HEK293 (cell line): ENCODE results near the gene APOL1.
"Not testable (repeated sequence)": the region's sequence is repeated elsewhere in the genome, so short reads cannot be mapped to it uniquely, and the experiment has no call there.

Experiments
- CTCF ChIA-PET: fragments of 350-600 bp; formaldehyde crosslinking; extraction: SDS; loops from one replicate; lab custom pipeline; 2021; ENCODE audit warnings: antibody characterized with exemption; lab: Yijun Ruan, JAX
- POLR2A ChIA-PET: fragments of 300-600 bp; formaldehyde crosslinking; extraction: SDS; loops from one replicate; lab custom pipeline; 2020; ENCODE audit warnings: antibody characterized with exemption, inconsistent platforms; lab: Yijun Ruan, JAX
- H3K27ac ChIP-seq: fragments of 200-500 bp; sonication (Bioruptor generic); 2 replicates; pipeline ENCODE4 v1.5.1; 2014; ENCODE audit warnings: low read depth, low read length, control low read depth, inconsistent platforms; ENCODE audit errors: extremely low read depth
- H3K36me3 ChIP-seq, 2 experiments: fragments of 200-500 bp in 1 of 2; sonication (Bioruptor generic) in 1 of 2; 1 replicate in 1 of 2; 2 replicates in 1 of 2; pipeline ENCODE4 v1.5.1; 2014 to 2017; ENCODE audit warnings: inconsistent platforms in 2 of 2, low read length in 2 of 2; ENCODE audit not compliant: control insufficient read depth in 2 of 2, insufficient read depth in 1 of 2
- H3K4me1 ChIP-seq: fragments of 200-500 bp; sonication (Bioruptor generic); 2 replicates; pipeline ENCODE4 v1.5.1; 2014; ENCODE audit warnings: mild to moderate bottlenecking, low read length, inconsistent platforms; ENCODE audit not compliant: control insufficient read depth, insufficient read depth
- H3K4me3 ChIP-seq: 2 replicates; pipeline ENCODE4 v1.5.1; 2011; ENCODE audit warnings: low read depth, mild to moderate bottlenecking, control low read depth, low read length, moderate library complexity
- H3K9me3 ChIP-seq: fragments of 200-500 bp; sonication (Bioruptor generic); 2 replicates; pipeline ENCODE4 v1.5.1; 2014; ENCODE audit warnings: low read depth, low read length, inconsistent platforms; ENCODE audit not compliant: control insufficient read depth, insufficient read depth
- HOXA7 ChIP-seq: sonication (generic); formaldehyde crosslinking; IDR thresholded peaks from 2 replicates; pipeline ENCODE4 v1.8.1; 2022; ENCODE audit warnings: missing genetic modification reagents, borderline replicate concordance
- KLF8 ChIP-seq: fragments of 450-650 bp; formaldehyde crosslinking; IDR thresholded peaks from 2 replicates; pipeline ENCODE4 v1.5.1; 2016; ENCODE audit warnings: missing biosample characterization, missing genetic modification characterization
- PRDM1 ChIP-seq: fragments of 450-650 bp; formaldehyde crosslinking; IDR thresholded peaks from 2 replicates; pipeline ENCODE4; 2016; ENCODE audit warnings: missing biosample characterization, missing genetic modification characterization
- SP7 ChIP-seq: fragments of 450-650 bp; formaldehyde crosslinking; IDR thresholded peaks from 2 replicates; pipeline ENCODE4 v1.5.1; 2016; ENCODE audit warnings: missing biosample characterization, missing genetic modification characterization
- TSHZ1 ChIP-seq: fragments of 450-650 bp; formaldehyde crosslinking; IDR thresholded peaks from 2 replicates; pipeline ENCODE4 v1.5.1; 2016; ENCODE audit warnings: missing biosample characterization, missing genetic modification characterization, borderline replicate concordance
- ZBTB26 ChIP-seq: fragments of 450-650 bp; formaldehyde crosslinking; optimal IDR thresholded peaks from 2 replicates; pipeline ENCODE3; 2016; ENCODE audit warnings: missing biosample characterization, mild to moderate bottlenecking, missing genetic modification characterization
- ZNF146 ChIP-seq: fragments of 450-650 bp; formaldehyde crosslinking; IDR thresholded peaks from 2 replicates; pipeline ENCODE4 v1.5.1; 2016; ENCODE audit warnings: missing biosample characterization, missing genetic modification characterization
- ZNF155 ChIP-seq: fragments of 450-650 bp; formaldehyde crosslinking; IDR thresholded peaks from 2 replicates; pipeline ENCODE4 v1.5.1; 2016; ENCODE audit warnings: missing biosample characterization, missing genetic modification characterization
- ZNF202 ChIP-seq: fragments of 450-650 bp; formaldehyde crosslinking; IDR thresholded peaks from 2 replicates; pipeline ENCODE4 v1.5.1; 2016; ENCODE audit warnings: missing biosample characterization, missing genetic modification characterization, borderline replicate concordance
- ZNF23 ChIP-seq: fragments of 450-650 bp; formaldehyde crosslinking; IDR thresholded peaks from 2 replicates; pipeline ENCODE4 v1.5.1; 2016; ENCODE audit warnings: missing biosample characterization, missing genetic modification characterization, borderline replicate concordance
- ZNF239 ChIP-seq: fragments of 450-650 bp; formaldehyde crosslinking; IDR thresholded peaks from 2 replicates; pipeline ENCODE4 v1.5.1; 2016; ENCODE audit warnings: missing biosample characterization, missing genetic modification characterization
- ZNF24 ChIP-seq: fragments of 450-650 bp; formaldehyde crosslinking; IDR thresholded peaks from 2 replicates; pipeline ENCODE4 v1.5.1; 2016; ENCODE audit warnings: missing biosample characterization, missing genetic modification characterization
- ZNF280C ChIP-seq: fragments of 450-650 bp; formaldehyde crosslinking; IDR thresholded peaks from 2 replicates; pipeline ENCODE4 v1.5.1; 2016; ENCODE audit warnings: missing biosample characterization, missing genetic modification characterization
- ZNF324 ChIP-seq: fragments of 450-650 bp; formaldehyde crosslinking; IDR thresholded peaks from 2 replicates; pipeline ENCODE4 v1.5.1; 2016; ENCODE audit warnings: missing biosample characterization, missing genetic modification characterization
- ZNF341 ChIP-seq: fragments of 450-650 bp; formaldehyde crosslinking; IDR thresholded peaks from 2 replicates; pipeline ENCODE4; 2016; ENCODE audit warnings: low read depth, missing biosample characterization, missing genetic modification characterization
- ZNF426 ChIP-seq: fragments of 450-650 bp; formaldehyde crosslinking; IDR thresholded peaks from 2 replicates; pipeline ENCODE4 v1.5.1; 2017; ENCODE audit warnings: missing biosample characterization, missing genetic modification characterization, mild to moderate bottlenecking, inconsistent platforms, moderate library complexity
- ZNF48 ChIP-seq: fragments of 450-650 bp; formaldehyde crosslinking; IDR thresholded peaks from 2 replicates; pipeline ENCODE4 v1.5.1; 2016; ENCODE audit warnings: missing biosample characterization, missing genetic modification characterization
- ZNF555 ChIP-seq: fragments of 450-650 bp; formaldehyde crosslinking; conservative IDR thresholded peaks from 2 replicates; pipeline ENCODE4 v1.5.1; 2017; ENCODE audit warnings: missing biosample characterization, mild to moderate bottlenecking, missing genetic modification characterization, inconsistent platforms
- ZNF561 ChIP-seq: fragments of 450-650 bp; IDR thresholded peaks from 2 replicates; pipeline ENCODE4 v1.5.1; 2018; ENCODE audit warnings: missing biosample characterization, missing genetic modification characterization, borderline replicate concordance
- ZNF624 ChIP-seq: fragments of 450-650 bp; formaldehyde crosslinking; IDR thresholded peaks from 2 replicates; pipeline ENCODE4 v1.5.1; 2017; ENCODE audit warnings: missing biosample characterization, missing genetic modification characterization
- ZNF658 ChIP-seq: fragments of 450-650 bp; formaldehyde crosslinking; IDR thresholded peaks from 2 replicates; pipeline ENCODE4; 2016; ENCODE audit warnings: missing biosample characterization, missing genetic modification characterization
- ZNF776 ChIP-seq: fragments of 450-650 bp; formaldehyde crosslinking; IDR thresholded peaks from 2 replicates; pipeline ENCODE4 v1.5.0; 2017; ENCODE audit warnings: missing biosample characterization, missing genetic modification characterization, borderline replicate concordance
- ZXDB ChIP-seq: fragments of 450-650 bp; formaldehyde crosslinking; IDR thresholded peaks from 2 replicates; pipeline ENCODE4 v1.5.1; 2016; ENCODE audit warnings: missing biosample characterization, missing genetic modification characterization

The APOL1 gene

GRCh38 chr22:36267896-36268485 is 15.1 kb downstream of the APOL1 start:
- no peak overlapping the region for H3K4me3 ChIP-seq
- CTCF ChIA-PET = interaction anchor here (0.9 kb wide), 2 partner anchors 10 to 18 kb away, joined by 3 to 4 read pairs; no protein-coding TSS in a partner anchor
- POLR2A ChIA-PET = no interaction called here
- no peak for TF ChIP-seq HOXA7
- no peak for TF ChIP-seq ZNF202 (tag by site-specific recombination)
- no peak for TF ChIP-seq KLF8
- no peak for TF ChIP-seq ZXDB
- TF ChIP-seq SP7 (tag by site-specific recombination) = no peak
- no peak for TF ChIP-seq ZBTB26
- no peak for TF ChIP-seq ZNF555 (tag by site-specific recombination)
- TF ChIP-seq ZNF48 (tag by site-specific recombination) = no peak
- no peak for TF ChIP-seq ZNF658 (tag by site-specific recombination)
- H3K27ac ChIP-seq = no peak overlapping the region
- no peaks in the 10 kb centered on the region for H3K36me3 ChIP-seq
- H3K9me3 ChIP-seq = no peaks in the 10 kb centered on the region
- H3K4me1 ChIP-seq = no peaks in the 10 kb centered on the region

- H3K4me1 ChIP-seq, H3K9me3 ChIP-seq, POLR2A ChIA-PET, H3K27ac ChIP-seq, H3K4me3 ChIP-seq, H3K36me3 ChIP-seq: not testable (repeated sequence)
- CTCF ChIA-PET = interaction anchor here (0.7 to 2.4 kb wide), 4 partner anchors 15 to 54 kb away, joined by 3 to 8 read pairs (median 8); partner anchors contain the start of gene APOL2
Observed at GRCh38 chr22:36271231-36271630, 18.3 kb downstream of the APOL1 start.

GRCh38 chr22:36271951-36272350 is 19.0 kb downstream of the APOL1 start:
- H3K4me1 ChIP-seq, H3K36me3 ChIP-seq, H3K4me3 ChIP-seq, H3K27ac ChIP-seq, H3K9me3 ChIP-seq: not testable (repeated sequence)
- ChIA-PET CTCF (interaction anchor here (2.4 kb wide), 1 partner anchor 15 kb away, joined by 8 read pairs; no protein-coding TSS in a partner anchor), POLR2A (interaction anchor here (0.6 kb wide), 1 partner anchor 239 kb away, joined by 3 read pairs; no protein-coding TSS in a partner anchor)

GRCh38 chr22:36274531-36274930 is 21.6 kb downstream of the APOL1 start:
- no peaks in the 10 kb centered on the region for H3K9me3 ChIP-seq
- no peak overlapping the region for H3K4me3 ChIP-seq
- no peak overlapping the region for H3K27ac ChIP-seq
- peaks cover 0 to 3% of the 10 kb centered on the region in 2 experiments; a peak in 1 of 3 replicates for H3K36me3 ChIP-seq
- ChIA-PET CTCF (interaction anchor here (0.7 to 4.7 kb wide), 8 partner anchors 12 to 1214 kb away, joined by 3 to 38 read pairs (median 4); no protein-coding TSS in a partner anchor), POLR2A (no interaction called here)
- H3K4me1 ChIP-seq = no peaks in the 10 kb centered on the region
- no peak for TF ChIP-seq ZNF239
- TF ChIP-seq ZNF426 (tag by site-specific recombination) = no peak
- TF ChIP-seq ZNF341 = no peak
- no peak for TF ChIP-seq ZNF23 (tag by site-specific recombination)
- TF ChIP-seq ZNF776 (tag by site-specific recombination) = no peak
- no peak for TF ChIP-seq ZNF155
- TF ChIP-seq ZNF324 (tag by site-specific recombination) = no peak
- no peak for TF ChIP-seq ZNF24 (tag by site-specific recombination)
- TF ChIP-seq ZNF280C (tag by site-specific recombination) = no peak
- TF ChIP-seq ZNF624 (tag by site-specific recombination) = no peak
- no peak for TF ChIP-seq ZNF146 (tag by site-specific recombination)
- TF ChIP-seq ZNF561 (tag by site-specific recombination) = no peak
- no peak for TF ChIP-seq PRDM1 (tag by site-specific recombination)
- no peak for TF ChIP-seq TSHZ1 (tag by site-specific recombination)
